Measurements from ENCODE around the gene TRAPPC10.

The TRAPPC10 gene

GRCh38 chr21:43975469-43976098 lies 36.5 kb upstream of the TRAPPC10 start:
- TF ChIP-seq GATA3 (IDR thresholded peaks at IDR 0.05; ENCODE audit: low read depth, low read length) (no peak), GATA2 (IDR thresholded peaks at IDR 0.05; ENCODE audit: low read depth, low read length) (no peak)

DNA sequence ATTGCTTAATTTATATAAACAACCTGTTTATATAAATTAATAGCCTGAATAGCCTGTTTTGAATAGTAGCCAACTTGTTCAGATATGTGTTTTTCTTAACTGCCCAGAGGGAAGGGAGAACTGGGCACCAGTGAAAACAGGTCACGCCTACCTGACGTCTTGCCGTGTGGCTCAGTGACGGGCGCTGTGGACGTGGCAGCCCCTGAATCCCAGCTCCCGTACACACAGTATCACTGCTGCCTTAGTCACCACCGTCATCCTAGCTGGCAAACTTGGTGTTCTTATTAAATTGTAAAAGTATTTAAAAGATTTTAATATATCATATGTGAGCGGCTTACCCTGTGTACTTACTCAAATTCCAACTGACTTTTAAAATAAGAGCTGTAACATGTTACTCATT lies 35.4 kb upstream of the TRAPPC10 start:
- TF ChIP-seq GATA2 (IDR thresholded peaks at IDR 0.05; ENCODE audit: low read depth, low read length) (no peak), GATA3 (IDR thresholded peaks at IDR 0.05; ENCODE audit: low read depth, low read length) (no peak)

- no peak for TF ChIP-seq GATA3 (IDR thresholded peaks at IDR 0.05; ENCODE audit: low read depth, low read length)
- no peak for TF ChIP-seq GATA2 (IDR thresholded peaks at IDR 0.05; ENCODE audit: low read depth, low read length)
Observed at GRCh38 chr21:43978060-43978459, 34.0 kb upstream of the TRAPPC10 start.

GRCh38 chr21:43979654-43980053 lies 32.5 kb upstream of the TRAPPC10 start:
- no peak for TF ChIP-seq GATA3 (IDR thresholded peaks at IDR 0.05; ENCODE audit: low read depth, low read length)
- TF ChIP-seq GATA2 (IDR thresholded peaks at IDR 0.05; ENCODE audit: low read depth, low read length), result no peak

DNA sequence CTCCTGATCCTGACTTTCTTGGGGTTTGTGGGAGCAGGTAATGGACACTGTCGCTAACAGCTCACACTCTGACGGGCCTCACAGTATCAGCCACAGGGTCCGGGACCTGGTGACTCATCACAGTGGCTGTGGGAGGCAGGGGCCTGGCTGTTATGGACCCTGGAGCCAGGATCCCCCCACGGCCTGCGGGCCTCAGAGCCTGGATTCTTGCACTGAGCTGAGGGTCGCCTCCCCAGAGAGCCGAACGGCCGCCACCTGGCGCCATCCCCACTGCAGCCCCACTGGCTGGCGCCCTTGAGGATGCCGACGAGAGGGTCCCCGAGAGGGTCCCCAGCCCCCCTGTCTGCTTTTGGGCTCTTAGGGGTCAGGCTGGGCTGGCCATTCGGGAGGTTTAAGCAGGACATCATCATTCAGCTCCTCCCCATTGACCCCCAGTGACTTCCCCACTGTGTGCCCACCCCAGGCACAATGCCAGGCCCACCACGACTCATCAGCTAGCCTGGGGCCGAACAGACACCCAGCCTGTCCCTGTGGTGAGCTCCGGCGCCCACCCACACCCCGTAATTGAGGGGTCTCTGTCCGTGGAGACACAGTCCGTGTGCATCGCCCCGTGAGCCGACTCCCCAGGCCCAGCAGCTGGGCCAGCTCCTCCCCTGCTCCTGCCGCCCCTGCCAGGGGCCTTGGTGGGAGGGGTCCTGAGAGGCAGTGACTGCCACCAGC lies 30.8 kb upstream of the TRAPPC10 start:
- TF ChIP-seq GATA3 (IDR thresholded peaks at IDR 0.05; ENCODE audit: low read depth, low read length) (no peak), GATA2 (IDR thresholded peaks at IDR 0.05; ENCODE audit: low read depth, low read length) (no peak)

DNA sequence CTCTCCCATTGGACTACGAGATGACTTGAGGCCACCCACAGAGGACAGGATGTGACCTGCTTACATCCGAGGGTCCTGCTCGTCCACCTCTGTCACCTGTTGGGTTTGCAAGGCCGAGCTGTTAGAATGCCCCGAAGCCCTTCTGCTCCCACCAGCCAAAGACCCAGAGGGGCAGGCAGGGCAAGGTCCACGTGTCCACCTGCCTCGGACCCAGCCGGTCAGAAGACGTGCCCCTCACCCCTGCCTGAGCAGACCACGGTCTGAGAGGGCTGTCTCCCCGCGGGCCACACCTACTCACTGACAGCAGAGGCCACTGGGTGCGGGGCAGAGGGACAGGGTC lies 30.3 kb upstream of the TRAPPC10 start:
- TF ChIP-seq GATA3 (IDR thresholded peaks at IDR 0.05; ENCODE audit: low read depth, low read length) (no peak), GATA2 (IDR thresholded peaks at IDR 0.05; ENCODE audit: low read depth, low read length) (no peak)

GRCh38 chr21:43982489-43983078 lies 29.5 kb upstream of the TRAPPC10 start:
- TF ChIP-seq GATA2 (IDR thresholded peaks at IDR 0.05; ENCODE audit: low read depth, low read length) (no peak), GATA3 (IDR thresholded peaks at IDR 0.05; ENCODE audit: low read depth, low read length) (no peak)

- no peak for TF ChIP-seq GATA2 (IDR thresholded peaks at IDR 0.05; ENCODE audit: low read depth, low read length)
- TF ChIP-seq GATA3 (IDR thresholded peaks at IDR 0.05; ENCODE audit: low read depth, low read length), result no peak
Observed at GRCh38 chr21:43983390-43983789, 28.7 kb upstream of the TRAPPC10 start.

GRCh38 chr21:43983860-43984420 lies 28.2 kb upstream of the TRAPPC10 start:
- TF ChIP-seq GATA2 (IDR thresholded peaks at IDR 0.05; ENCODE audit: low read depth, low read length) (no peak), GATA3 (IDR thresholded peaks at IDR 0.05; ENCODE audit: low read depth, low read length) (no peak)

- TF ChIP-seq GATA2 (IDR thresholded peaks at IDR 0.05; ENCODE audit: low read depth, low read length) (no peak), GATA3 (IDR thresholded peaks at IDR 0.05; ENCODE audit: low read depth, low read length) (no peak)
Observed at GRCh38 chr21:43984905-43985689, 27.0 kb upstream of the TRAPPC10 start.

DNA sequence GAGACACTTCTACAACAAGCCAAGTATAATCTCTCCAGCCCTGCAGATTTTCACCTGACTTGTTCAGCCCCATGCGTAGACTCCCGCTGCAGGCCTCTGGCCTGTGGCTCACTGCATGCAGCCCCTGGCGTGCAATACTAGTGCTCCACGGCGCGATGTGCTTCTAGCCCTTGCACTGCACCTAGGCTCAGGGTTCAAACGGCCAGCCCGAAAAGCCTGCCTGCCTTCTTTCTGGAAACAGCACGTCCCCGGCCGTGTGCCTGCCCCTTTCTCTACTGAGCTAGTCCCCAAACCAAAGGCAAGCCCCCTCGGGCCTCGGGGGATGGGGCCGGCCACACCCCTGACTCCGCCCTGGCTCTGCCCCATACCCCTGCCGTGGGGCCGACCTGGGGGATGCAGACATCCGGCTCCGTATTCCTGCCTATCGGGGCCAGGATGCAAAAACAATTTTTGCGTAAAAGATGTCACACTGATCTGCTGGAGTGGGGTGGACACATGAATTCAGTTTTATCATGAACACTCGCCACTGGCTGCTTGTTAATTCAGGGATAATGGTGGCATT lies 26.3 kb upstream of the TRAPPC10 start:
- TF ChIP-seq GATA2 (IDR thresholded peaks at IDR 0.05; ENCODE audit: low read depth, low read length), result no peak
- no peak for TF ChIP-seq GATA3 (IDR thresholded peaks at IDR 0.05; ENCODE audit: low read depth, low read length)

DNA sequence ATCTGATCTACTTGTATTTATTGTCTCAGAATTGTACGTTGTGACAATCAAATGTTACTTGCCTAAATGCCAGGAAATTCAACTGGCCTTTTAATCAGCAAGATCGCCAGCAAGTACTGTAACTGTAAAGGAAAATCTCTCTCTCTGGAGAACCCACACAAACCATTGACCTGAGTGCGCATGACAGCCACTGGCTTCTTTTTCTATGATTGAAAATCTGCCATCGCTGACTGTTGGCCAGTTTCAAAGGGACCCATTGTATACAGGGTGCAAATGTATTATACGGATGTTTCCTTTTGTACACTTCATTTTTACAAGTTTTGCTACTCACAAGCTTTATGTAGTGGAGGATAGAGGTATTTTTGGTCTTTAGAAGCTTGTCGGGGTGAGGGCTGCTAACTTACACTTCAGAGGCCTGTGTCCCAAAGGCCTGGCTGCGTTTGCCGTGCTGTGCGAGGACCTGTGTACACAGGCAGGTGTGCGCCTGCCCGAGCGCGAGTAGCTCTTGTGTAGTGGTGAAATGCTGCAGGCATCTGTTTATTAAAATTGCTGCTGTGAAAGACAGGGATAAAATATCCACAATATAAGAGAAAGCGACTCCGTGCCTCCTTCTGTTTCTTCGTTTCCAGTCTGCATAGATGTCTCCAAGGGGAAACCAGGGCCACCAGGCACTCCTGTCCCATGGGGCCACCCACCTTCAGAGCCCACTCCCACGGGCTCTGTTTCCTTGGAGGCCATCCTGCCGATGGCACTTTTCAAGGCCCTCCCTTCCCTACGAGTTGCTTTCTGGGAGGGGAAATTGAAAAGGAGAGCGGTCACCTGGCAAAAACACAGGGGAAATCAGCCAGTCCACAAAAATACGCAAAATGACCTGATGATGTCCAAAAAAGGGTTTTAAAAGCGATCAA lies 25.3 kb upstream of the TRAPPC10 start:
- no peak for TF ChIP-seq GATA3 (IDR thresholded peaks at IDR 0.05; ENCODE audit: low read depth, low read length)
- no peak for TF ChIP-seq GATA2 (IDR thresholded peaks at IDR 0.05; ENCODE audit: low read depth, low read length)

DNA sequence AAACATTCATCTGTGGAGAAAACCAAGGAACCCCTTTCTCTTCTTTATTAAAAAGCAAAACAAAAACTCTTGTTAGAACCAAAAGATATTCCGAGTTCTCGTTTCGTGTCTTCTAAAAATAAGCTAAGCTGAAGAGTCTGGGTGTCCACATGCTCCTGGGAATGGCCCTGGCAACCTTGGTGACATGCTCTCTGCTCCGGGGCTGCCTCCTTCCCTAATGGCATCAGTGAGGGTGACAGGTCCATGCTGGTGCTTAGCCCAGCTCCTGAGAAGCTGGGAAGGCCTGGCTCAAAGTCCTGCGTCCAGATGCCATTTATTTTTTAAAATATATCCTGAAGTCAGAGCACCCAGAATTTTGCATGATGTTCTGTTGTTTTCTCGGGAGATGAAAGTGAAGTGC lies 24.6 kb upstream of the TRAPPC10 start:
- no peak for TF ChIP-seq GATA3 (IDR thresholded peaks at IDR 0.05; ENCODE audit: low read depth, low read length)
